Transverse colon (tissue), 4 donors: ENCODE results near the gene ATP2A1.
"Not testable (repeated sequence)": the region's sequence is repeated elsewhere in the genome, so short reads cannot be mapped to it uniquely, and the experiment has no call there.

Experiments used
- CTCF ChIP-seq, 5 experiments: fragments of 200-600 bp in 3 of 5; fragments of 450-650 bp in 2 of 5; sonication (generic) in 3 of 5; IDR thresholded peaks; 1 replicate in 2 of 5; 2 replicates in 3 of 5; pipeline ENCODE4 v1.5.1; 2016 to 2017; ENCODE audit warnings: antibody characterized with exemption in 5 of 5, inconsistent platforms in 3 of 5, mild to moderate bottlenecking in 2 of 5, moderate library complexity in 1 of 5
- EP300 ChIP-seq: sonication (generic); formaldehyde crosslinking; IDR thresholded peaks from one replicate; pipeline ENCODE4 v1.6.1; 2017; ENCODE audit warnings: antibody characterized with exemption, low read depth
- POLR2A ChIP-seq: fragments of 450-650 bp; IDR thresholded peaks from one replicate; pipeline ENCODE4 v1.6.1; 2016; ENCODE audit warnings: antibody characterized with exemption, mild to moderate bottlenecking, moderate library complexity
- POLR2AphosphoS5 ChIP-seq, 3 donors: sonication (generic); formaldehyde crosslinking; IDR thresholded peaks; one replicate each; pipeline ENCODE4 v1.6.1; 2016; ENCODE audit warnings: antibody characterized with exemption in 3 of 3

GRCh38 chr16:28926284-28926683 is 48.0 kb downstream of the ATP2A1 start:
- TF ChIP-seq CTCF (IDR thresholded peaks at IDR 0.05); POLR2A; POLR2AphosphoS5 (IDR thresholded peaks at IDR 0.05); EP300: not testable (repeated sequence)
